CD4-positive, alpha-beta T cell (primary cell): ENCODE results near the gene ARHGEF33. TPM values are rescaled to one million over a fixed set of nuclear protein-coding genes. Genes with fewer than 3 reads are reported as not detected.

ENCODE experiments used
- ATAC-seq: fragments of 200-7000 bp; cut with Tn5 transposase; one replicate; pipeline ENCODE4 v1.10.0; 2022; ENCODE audit warnings: mild to moderate bottlenecking; ENCODE audit not compliant: poor library complexity
- CTCF ChIA-PET: fragments of 350-600 bp; sonication (Branson Sonifier 250); formaldehyde crosslinking; loops from one replicate; lab custom pipeline; 2021; ENCODE audit warnings: antibody characterized with exemption, inconsistent platforms; lab: Charles Lee
- POLR2A ChIA-PET: fragments of 350-600 bp; sonication (Branson Sonifier 250); formaldehyde crosslinking; loops from one replicate; lab custom pipeline; 2021; ENCODE audit warnings: antibody characterized with exemption, inconsistent platforms; lab: Charles Lee
- DNase-seq, 14 experiments: peaks; one replicate each; pipeline ENCODE4 v3.0.0-alpha.2; 2013 to 2020; ENCODE audit warnings: mixed read lengths in 2 of 14
- H3K27ac ChIP-seq, 2 donors: one replicate each; pipeline versions ENCODE4 v1.5.1 to v1.7.0; 2013; ENCODE audit warnings: low read length in 2 of 2, low read depth in 1 of 2, mild to moderate bottlenecking in 1 of 2
- H3K27me3 ChIP-seq, 2 experiments: 1 replicate in 1 of 2; 2 replicates in 1 of 2; pipeline versions ENCODE4 v1.6.1 to v1.7.0; 2013; ENCODE audit warnings: low read length in 2 of 2, control low read depth in 1 of 2, mild to moderate bottlenecking in 1 of 2, moderate library complexity in 1 of 2; ENCODE audit not compliant: insufficient read depth in 2 of 2, control insufficient read depth in 1 of 2
- H3K36me3 ChIP-seq: one replicate; pipeline ENCODE4 v1.6.1; 2013; ENCODE audit warnings: low read length, control low read depth; ENCODE audit not compliant: insufficient read depth
- H3K4me1 ChIP-seq: one replicate; pipeline ENCODE4 v1.6.1; 2013; ENCODE audit warnings: low read length, control low read depth; ENCODE audit not compliant: insufficient read depth
- H3K4me3 ChIP-seq: one replicate; pipeline ENCODE4 v1.5.1; 2013; ENCODE audit warnings: mild to moderate bottlenecking, low read length, moderate library complexity
- H3K9me3 ChIP-seq, 2 experiments: 1 replicate in 1 of 2; 2 replicates in 1 of 2; pipeline versions ENCODE4 v1.6.1 to v1.7.0; 2013; ENCODE audit warnings: low read length in 2 of 2, mild to moderate bottlenecking in 2 of 2, control low read depth in 1 of 2, moderate library complexity in 1 of 2; ENCODE audit not compliant: control insufficient read depth in 1 of 2, insufficient read depth in 1 of 2
- H3K27ac Mint-ChIP-seq: one replicate; pipeline ENCODE4 v1.8.0; 2020; ENCODE audit warnings: mixed read lengths
- H3K27me3 Mint-ChIP-seq: one replicate; pipeline ENCODE4 v1.8.0; 2021; ENCODE audit warnings: mixed read lengths
- H3K36me3 Mint-ChIP-seq: one replicate; pipeline ENCODE4 v1.8.0; 2021; ENCODE audit warnings: low read depth, mixed read lengths
- H3K4me1 Mint-ChIP-seq: one replicate; pipeline ENCODE4 v1.8.0; 2021; ENCODE audit warnings: low read depth, mixed read lengths
- H3K4me3 Mint-ChIP-seq: one replicate; pipeline ENCODE4 v1.8.0; 2020; ENCODE audit warnings: mild to moderate bottlenecking, mixed read lengths
- H3K9me3 Mint-ChIP-seq: one replicate; pipeline ENCODE4 v1.8.0; 2020; ENCODE audit warnings: mixed read lengths
- intact Hi-C, 2 experiments: fragments of 100-400 bp; cut with DNase I in 1 of 2; cut with micrococcal nuclease in 1 of 2; formaldehyde crosslinking; loops; one replicate each; pipeline versions ENCODE4 v1.15.1 to v1.9.0; 2023 to 2025; cut with DNase I, micrococcal nuclease
- total RNA-seq, 174 experiments: library from RNA in 2 of 174; stranded (reverse) in 2 of 174; gene quantifications; one replicate each; pipeline ENCODE4 v1.2.3 and lab custom pipeline; 2021 to 2026
- TF ChIP-seq, protein P1 (sequence below): fragments of 200-600 bp; IDR thresholded peaks from one replicate; pipeline ENCODE4 v1.8.0; 2022; ENCODE audit warnings: antibody characterized with exemption, mild to moderate bottlenecking

The ARHGEF33 gene
- total RNA-seq, 2 experiments from 2014 or later = not detected

DNA sequence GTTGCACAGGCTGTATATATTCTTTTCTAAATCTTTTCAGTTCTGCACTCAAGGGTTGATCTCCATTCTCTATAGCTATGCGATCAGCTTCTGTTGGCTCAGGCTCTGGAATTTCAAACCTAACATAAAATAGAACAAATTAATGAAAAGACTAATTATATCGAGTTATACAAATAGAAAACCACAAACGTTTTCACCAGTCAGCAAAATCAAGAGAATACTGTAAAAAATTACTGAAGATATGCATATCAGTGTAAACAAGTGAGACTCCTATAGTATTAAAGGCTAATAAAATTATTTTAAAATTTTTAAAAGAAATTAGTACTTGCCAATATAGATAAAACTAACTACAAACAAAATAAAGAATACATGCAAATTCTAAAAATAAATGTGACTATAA is 124.2 kb downstream of the ARHGEF33 start:
- DNase-seq (no peak), ATAC-seq (no peak)
- TF ChIP-seq, protein P1, sequence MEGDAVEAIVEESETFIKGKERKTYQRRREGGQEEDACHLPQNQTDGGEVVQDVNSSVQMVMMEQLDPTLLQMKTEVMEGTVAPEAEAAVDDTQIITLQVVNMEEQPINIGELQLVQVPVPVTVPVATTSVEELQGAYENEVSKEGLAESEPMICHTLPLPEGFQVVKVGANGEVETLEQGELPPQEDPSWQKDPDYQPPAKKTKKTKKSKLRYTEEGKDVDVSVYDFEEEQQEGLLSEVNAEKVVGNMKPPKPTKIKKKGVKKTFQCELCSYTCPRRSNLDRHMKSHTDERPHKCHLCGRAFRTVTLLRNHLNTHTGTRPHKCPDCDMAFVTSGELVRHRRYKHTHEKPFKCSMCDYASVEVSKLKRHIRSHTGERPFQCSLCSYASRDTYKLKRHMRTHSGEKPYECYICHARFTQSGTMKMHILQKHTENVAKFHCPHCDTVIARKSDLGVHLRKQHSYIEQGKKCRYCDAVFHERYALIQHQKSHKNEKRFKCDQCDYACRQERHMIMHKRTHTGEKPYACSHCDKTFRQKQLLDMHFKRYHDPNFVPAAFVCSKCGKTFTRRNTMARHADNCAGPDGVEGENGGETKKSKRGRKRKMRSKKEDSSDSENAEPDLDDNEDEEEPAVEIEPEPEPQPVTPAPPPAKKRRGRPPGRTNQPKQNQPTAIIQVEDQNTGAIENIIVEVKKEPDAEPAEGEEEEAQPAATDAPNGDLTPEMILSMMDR = no peak
- no peak overlapping the region for H3K4me3 ChIP-seq
- ChIA-PET POLR2A (no interaction called here), CTCF (no interaction called here)
- no peaks in the 10 kb centered on the region for H3K27me3 ChIP-seq
- H3K27me3 Mint-ChIP-seq = no peaks in the 10 kb centered on the region
- H3K4me1 Mint-ChIP-seq = no peaks in the 10 kb centered on the region
- no peaks in the 10 kb centered on the region for H3K9me3 ChIP-seq
- no peak overlapping the region for H3K27ac Mint-ChIP-seq
- no peaks in the 10 kb centered on the region for H3K4me1 ChIP-seq
- peaks cover 36% of the 10 kb centered on the region for H3K36me3 ChIP-seq
- H3K4me3 Mint-ChIP-seq = no peak overlapping the region
- intact Hi-C loops = no loop called here
- peaks cover 64% of the 10 kb centered on the region for H3K36me3 Mint-ChIP-seq
- no peak overlapping the region for H3K27ac ChIP-seq
- no peaks in the 10 kb centered on the region for H3K9me3 Mint-ChIP-seq

DNA sequence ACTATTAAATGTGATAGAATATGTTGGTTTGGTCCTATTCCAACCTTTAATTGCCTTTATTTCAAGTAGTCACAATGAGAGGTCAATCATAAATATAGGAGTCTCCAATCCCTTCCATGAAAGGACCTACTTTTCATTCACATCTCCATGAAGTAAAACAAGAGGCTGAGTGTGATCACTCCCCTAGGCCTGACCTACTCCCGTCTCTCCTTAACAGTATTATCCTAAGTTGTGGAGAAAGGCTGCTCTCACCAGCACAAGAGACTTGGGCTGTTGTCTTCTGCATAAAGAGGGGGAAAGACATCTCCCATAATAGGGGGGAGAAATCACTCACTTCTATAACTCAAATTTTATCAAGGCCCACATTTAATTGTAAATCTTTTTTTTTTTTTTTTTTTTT is 125.7 kb downstream of the ARHGEF33 start:
- H3K27ac Mint-ChIP-seq = no peak overlapping the region
- ChIA-PET CTCF (no interaction called here), POLR2A (no interaction called here)
- Histone ChIP-seq H3K4me3 (no peak overlapping the region), H3K9me3 (no peaks in the 10 kb centered on the region), H3K4me1 (no peaks in the 10 kb centered on the region), H3K27me3 (no peaks in the 10 kb centered on the region), H3K27ac (no peak overlapping the region), H3K36me3 (peaks cover 31% of the 10 kb centered on the region)
- H3K9me3 Mint-ChIP-seq = no peaks in the 10 kb centered on the region
- no peak overlapping the region for H3K4me3 Mint-ChIP-seq
- ATAC-seq (no peak), DNase-seq (no peak)
- H3K4me1 Mint-ChIP-seq = no peaks in the 10 kb centered on the region
- no peaks in the 10 kb centered on the region for H3K27me3 Mint-ChIP-seq
- intact Hi-C loops = no loop called here
- TF ChIP-seq, protein P1 = no peak
- peaks cover 53% of the 10 kb centered on the region for H3K36me3 Mint-ChIP-seq

DNA sequence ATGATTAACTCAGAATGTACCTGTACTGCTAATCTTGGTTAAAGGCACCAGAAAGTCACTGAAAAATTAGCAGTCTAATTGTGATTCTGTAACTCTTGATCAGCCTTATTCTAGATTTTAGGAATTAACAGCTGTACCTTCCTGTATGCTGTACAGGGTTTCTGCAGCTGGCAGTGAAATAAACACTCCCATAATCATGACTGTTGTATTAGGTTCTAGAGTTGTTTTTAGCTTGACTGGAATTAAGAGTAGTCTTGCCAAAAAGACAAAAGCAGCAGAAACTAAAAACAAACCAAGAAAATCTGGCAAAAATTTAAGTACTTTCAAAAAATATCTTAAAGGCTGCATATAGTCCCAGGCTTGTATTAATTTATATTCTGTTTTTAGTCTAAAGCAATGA is 127.7 kb downstream of the ARHGEF33 start:
- POLR2A ChIA-PET = no interaction called here
- H3K4me1 Mint-ChIP-seq = no peaks in the 10 kb centered on the region
- Histone ChIP-seq H3K4me3 (no peak overlapping the region), H3K27ac (no peak overlapping the region), H3K4me1 (no peaks in the 10 kb centered on the region), H3K27me3 (no peaks in the 10 kb centered on the region), H3K9me3 (no peaks in the 10 kb centered on the region), H3K36me3 (peaks cover 20% of the 10 kb centered on the region)
- no peaks in the 10 kb centered on the region for H3K9me3 Mint-ChIP-seq
- DNase-seq (no peak), ATAC-seq (no peak)
- H3K27me3 Mint-ChIP-seq = no peaks in the 10 kb centered on the region
- TF ChIP-seq, protein P1 = no peak
- no peak overlapping the region for H3K4me3 Mint-ChIP-seq
- intact Hi-C loops = no loop called here
- H3K36me3 Mint-ChIP-seq = peaks cover 38% of the 10 kb centered on the region
- no peak overlapping the region for H3K27ac Mint-ChIP-seq
- CTCF ChIA-PET = interaction anchor here (0.9 to 2.0 kb wide), 2 partner anchors 9 to 11 kb away, joined by 3 to 5 read pairs; no protein-coding TSS in a partner anchor
